HG03064 (cell line): ENCODE measurements around the gene IFT43.

Experiments
- ATAC-seq: cut with Tn5 transposase; IDR thresholded peaks from one replicate; pipeline ENCODE4 v1.9.1; 2021; ENCODE audit warnings: low read depth; ENCODE audit not compliant: unreplicated experiment

Gene IFT43

GRCh38 chr14:76067536-76067935, 82.0 kb downstream of the IFT43 start:
- no peak for ATAC-seq

- ATAC-seq: no peak
These were observed 88.2 kb downstream of the IFT43 start for GRCh38 chr14:76073717-76074116.

GRCh38 chr14:76077340-76077739, 91.8 kb downstream of the IFT43 start:
- no peak for ATAC-seq

GRCh38 chr14:76078501-76078900, 92.9 kb downstream of the IFT43 start:
- ATAC-seq: no peak

- ATAC-seq: no peak
These were observed 94.5 kb downstream of the IFT43 start for GRCh38 chr14:76080025-76080424.

- no peak for ATAC-seq
These were observed 94.9 kb downstream of the IFT43 start for GRCh38 chr14:76080471-76080870.

- ATAC-seq: no peak
These were observed 96.1 kb downstream of the IFT43 start for GRCh38 chr14:76081642-76082041.

- ATAC-seq: no peak
These were observed 98.5 kb downstream of the IFT43 start for GRCh38 chr14:76083796-76084765.

DNA sequence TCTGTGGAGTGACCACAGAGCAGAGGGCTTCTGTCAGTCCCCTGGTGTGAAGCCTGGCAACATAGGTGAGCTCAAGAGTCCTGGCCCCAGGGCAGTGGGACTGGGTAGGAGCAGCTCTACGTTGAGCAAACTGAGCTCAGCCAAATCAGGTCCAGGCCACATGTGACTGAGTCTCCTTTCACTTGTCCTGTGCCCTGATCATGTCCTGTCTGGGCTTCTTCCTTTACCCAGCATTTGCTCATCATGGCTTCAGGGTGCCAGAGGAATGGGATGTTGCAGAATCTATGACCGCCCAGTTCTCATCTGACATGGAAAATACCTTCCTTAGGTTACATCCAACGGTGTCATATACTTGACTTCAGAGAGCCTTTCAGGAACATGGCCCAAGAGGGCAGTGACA, 99.8 kb downstream of the IFT43 start:
- no peak for ATAC-seq

DNA sequence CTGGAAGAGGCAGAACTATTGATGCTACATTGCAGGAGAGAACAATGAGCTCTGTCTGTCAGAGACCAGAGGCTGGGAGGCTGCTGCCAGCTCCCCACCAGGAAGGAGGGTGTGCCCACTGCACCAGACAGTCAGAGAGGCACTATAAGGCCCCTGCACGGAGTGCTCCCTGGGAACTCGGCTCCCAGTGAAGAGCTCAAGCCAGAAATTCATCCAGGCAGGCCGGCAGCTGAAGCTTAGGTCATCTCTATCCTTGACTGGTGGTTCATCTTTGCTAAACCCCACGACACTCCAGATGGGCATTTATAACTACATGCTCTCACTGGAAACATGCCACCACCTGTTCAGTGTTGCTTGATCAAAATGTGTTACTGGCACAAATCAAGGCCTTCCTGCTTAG, 101.1 kb downstream of the IFT43 start:
- no peak for ATAC-seq

GRCh38 chr14:76088326-76088725, 102.8 kb downstream of the IFT43 start:
- ATAC-seq: no peak

- no peak for ATAC-seq
These were observed 103.4 kb downstream of the IFT43 start for GRCh38 chr14:76088771-76089571.

- no peak for ATAC-seq
These were observed 104.0 kb downstream of the IFT43 start for GRCh38 chr14:76089575-76089974.

DNA sequence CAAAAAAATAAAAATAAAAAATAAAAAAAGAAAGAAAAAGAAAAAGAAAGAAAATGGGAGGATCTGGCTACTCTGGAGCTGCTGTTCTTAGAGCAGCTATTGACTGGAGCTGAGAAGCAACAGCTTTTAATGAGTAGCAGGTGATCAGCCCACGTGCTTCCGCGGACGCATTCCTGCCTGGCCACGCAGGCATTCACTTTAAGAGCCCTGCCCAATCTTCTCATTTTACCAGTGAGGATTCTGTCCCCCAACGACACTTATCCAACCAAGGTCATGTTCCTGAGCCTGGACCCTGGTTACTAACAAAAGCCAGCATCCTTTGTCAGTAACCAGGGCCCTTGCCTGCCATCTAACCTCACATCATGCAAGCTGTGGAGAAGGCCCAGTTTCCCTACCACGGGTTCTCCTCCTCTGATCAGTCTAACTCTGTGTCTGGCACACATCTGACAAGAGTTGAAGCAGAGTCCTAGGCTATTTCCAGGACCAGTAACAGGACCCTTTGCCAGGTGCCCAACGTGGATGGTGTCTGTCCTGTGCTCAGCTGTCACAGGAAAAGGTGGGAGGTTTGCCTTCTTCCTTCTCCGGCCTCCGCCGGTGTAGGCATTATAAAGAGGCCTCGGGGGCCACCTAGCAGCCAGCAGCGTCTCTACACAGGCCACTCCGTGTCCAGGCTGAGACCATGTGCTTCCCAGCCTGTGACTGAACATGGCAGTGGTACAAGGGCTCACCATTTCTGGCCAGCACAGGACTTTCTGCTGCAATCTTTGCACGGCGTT, 105.2 kb downstream of the IFT43 start:
- ATAC-seq: no peak

- ATAC-seq: no peak
These were observed 107.5 kb downstream of the IFT43 start for GRCh38 chr14:76093077-76093476.

DNA sequence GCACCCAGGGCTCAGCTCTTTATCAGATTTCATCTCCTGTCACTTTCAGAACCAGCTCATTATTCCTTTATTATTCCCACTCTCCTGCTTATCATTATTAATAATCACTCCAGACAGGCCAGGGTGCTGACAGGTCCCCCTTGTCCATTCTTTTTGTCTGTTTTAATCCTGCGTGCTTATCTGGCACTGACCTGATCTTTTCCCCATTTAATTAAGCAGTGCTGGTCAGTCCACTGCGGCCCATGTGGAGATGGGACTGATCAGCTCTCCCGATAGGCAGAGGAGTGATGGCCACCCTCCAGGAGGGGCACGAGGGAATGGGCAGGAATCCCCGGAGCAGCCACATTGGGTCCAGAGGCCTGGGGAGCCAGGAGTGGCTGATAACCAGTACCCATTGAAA, 110.7 kb downstream of the IFT43 start:
- ATAC-seq: no peak

GRCh38 chr14:76097547-76097946, 112.0 kb downstream of the IFT43 start:
- no peak for ATAC-seq

DNA sequence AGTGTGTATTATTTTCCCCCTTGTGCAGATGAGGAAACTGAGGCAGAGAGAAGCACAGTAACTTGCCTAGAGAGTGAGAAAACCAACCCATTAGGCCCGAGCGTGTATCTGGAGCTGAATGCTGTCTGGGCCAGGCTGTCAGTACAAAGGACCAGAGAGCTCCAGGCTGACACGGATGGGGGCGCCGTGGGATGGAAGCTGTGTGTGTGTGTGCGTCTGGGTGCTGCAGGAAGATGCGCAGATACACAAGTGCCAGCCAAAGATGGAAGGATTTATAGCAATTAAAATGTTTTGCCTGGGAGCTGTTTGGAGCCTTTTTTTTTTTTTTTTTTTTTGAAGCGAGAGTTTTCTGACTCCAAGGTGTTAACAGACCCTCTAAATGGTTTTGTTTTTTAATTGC, 112.5 kb downstream of the IFT43 start:
- ATAC-seq: no peak

DNA sequence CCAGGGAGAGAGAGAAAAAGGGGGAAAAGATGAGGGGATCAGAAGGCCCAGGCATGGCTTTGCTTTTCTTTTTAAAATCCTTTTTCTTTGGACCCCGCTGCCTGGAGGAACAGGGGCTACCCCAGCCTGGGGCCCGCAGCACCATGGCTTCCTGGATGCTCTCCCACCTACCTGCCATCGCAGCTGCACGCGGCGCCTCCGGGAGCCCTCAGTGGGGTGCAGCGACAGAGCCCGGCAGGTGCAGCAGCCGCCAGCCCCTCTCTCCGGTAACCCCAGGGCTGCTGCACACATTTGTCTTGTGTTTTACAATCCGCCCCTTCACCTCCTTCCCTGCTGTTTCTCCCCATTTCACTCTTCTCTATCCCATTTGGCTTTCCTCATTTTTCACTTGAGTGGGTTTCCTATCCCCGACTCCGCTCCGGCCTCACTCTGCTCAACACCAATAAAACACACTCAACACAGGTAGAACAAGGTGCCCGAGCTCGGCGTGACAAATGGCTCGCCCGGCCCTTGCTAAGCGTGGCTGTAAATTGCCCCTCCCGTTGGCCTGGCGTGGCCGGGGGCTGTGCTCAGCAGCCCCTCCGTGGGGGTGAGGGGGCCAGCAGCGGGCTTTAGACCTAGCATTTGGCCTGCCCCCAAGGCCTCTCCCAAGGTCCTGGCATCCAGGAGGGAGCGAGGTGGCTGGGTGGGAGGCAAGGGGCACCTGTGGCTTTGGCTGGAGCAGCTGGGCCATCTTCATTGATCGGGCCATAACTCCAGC, 113.5 kb downstream of the IFT43 start:
- no peak for ATAC-seq

DNA sequence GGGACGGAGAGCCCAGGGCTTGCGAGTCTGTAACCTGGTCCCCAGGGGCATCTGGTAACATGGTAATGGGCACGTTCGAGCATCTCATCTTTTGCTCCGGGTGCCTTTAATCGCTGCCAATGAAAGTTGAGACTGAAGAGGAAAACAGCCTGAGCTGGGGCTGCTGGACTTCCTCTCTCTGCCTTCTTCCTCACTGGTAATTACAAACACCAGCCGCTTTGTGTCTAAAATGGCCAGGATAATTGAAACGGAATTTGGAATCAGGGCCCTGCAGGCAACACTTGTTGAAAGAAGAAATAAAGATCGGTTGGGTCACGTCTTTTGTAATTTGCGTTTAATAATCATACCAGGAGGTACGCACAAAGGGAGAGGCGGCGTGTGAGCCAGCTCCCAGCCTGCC, 114.7 kb downstream of the IFT43 start:
- ATAC-seq: no peak
